Ectodermal cell (in vitro differentiated cells): Measurements from ENCODE around the gene SCD.

Experiments used
- H3K27ac ChIP-seq: 2 replicates; pipeline ENCODE4 v1.7.0; 2013; ENCODE audit warnings: mild to moderate bottlenecking, low read depth, low read length; ENCODE audit not compliant: insufficient read depth, poor library complexity, severe bottlenecking
- H3K27me3 ChIP-seq: 2 replicates; pipeline ENCODE4 v1.7.0; 2013; ENCODE audit warnings: mild to moderate bottlenecking, low read length; ENCODE audit not compliant: insufficient read depth, control insufficient read depth, poor library complexity, severe bottlenecking
- H3K36me3 ChIP-seq: one replicate; pipeline ENCODE4 v1.7.0; 2013; ENCODE audit warnings: low read length; ENCODE audit not compliant: control insufficient read depth, insufficient read depth
- H3K4me1 ChIP-seq: one replicate; pipeline ENCODE4 v1.7.0; 2013; ENCODE audit warnings: low read length; ENCODE audit not compliant: control insufficient read depth, insufficient read depth
- H3K4me3 ChIP-seq: 2 replicates; pipeline ENCODE4 v1.7.0; 2013; ENCODE audit warnings: low read depth, low read length, control low read depth; ENCODE audit not compliant: insufficient read depth
- H3K9me3 ChIP-seq: 2 replicates; pipeline ENCODE4 v1.7.0; 2013; ENCODE audit warnings: mild to moderate bottlenecking, low read length, moderate library complexity; ENCODE audit not compliant: control insufficient read depth
- WGBS, 2 experiments: methylation state at CpG; one replicate each; pipeline ENCODE4 v1.1.7; 2013; ENCODE audit warnings: missing lambda C conversion rate in 2 of 2; 5-methylcytosine and 5-hydroxymethylcytosine counted together

SCD gene

DNA sequence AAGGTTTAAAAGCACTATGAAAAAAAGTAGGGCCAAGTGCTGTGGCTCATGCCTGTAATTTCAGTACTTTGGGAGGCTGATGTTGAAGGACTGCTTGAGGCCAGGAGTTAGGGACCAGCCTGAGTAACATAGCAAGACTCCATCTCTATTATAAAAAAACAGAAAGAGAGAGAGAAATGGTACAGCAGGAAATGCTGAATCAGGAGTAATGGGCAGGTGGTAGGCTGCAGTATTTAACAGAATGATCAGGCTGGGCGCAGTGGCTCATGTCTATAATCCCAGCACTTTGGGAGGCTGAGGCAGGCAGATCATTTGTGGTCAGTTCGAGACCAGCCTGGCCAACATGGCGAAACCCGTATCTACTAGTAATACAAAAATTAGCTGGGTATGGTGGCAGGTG, 49.6 kb downstream of the SCD start:
- Histone ChIP-seq H3K9me3 (no peaks in the 10 kb centered on the region), H3K27ac (no peak overlapping the region), H3K36me3 (no peaks in the 10 kb centered on the region), H3K4me3 (no peak overlapping the region), H3K27me3 (no peaks in the 10 kb centered on the region), H3K4me1 (no peaks in the 10 kb centered on the region)
- 98% methylated on average over 4 of the region's 4 CpGs for WGBS, 2 experiments

DNA sequence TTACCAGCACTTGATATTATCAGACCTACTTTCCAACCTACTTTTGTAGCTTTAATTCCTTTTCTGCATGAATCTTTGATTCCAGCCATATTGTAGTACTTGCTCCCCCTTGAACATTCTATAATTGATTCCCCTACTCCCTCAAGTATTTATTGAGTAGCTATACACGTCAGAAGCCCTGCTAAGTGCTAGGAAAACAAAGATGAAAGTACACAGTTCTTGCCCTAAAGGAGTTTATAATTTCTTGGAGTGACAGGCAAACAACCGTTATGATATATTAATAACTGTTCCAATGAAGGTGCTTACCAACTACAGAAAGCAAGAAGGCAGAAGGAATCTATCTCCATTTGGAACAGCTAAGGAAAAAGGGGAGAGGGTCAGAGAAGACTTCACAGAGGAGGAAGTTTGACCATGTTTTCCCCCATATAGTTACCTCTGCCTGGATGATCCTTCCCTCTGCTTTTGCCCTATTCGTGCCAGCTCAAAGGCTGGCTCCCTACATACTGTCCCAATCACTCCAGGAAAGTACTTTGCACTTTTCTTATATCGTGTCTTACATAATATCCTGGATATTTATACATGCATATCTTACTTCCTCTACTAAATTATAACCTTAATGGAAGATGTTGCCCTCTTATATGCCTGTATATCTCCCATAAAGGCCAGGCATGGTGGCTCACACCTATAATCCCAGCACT, 54.7 kb downstream of the SCD start:
- H3K9me3 ChIP-seq, result no peaks in the 10 kb centered on the region
- H3K36me3 ChIP-seq, result no peaks in the 10 kb centered on the region
- H3K27ac ChIP-seq, result no peak overlapping the region
- H3K27me3 ChIP-seq, result no peaks in the 10 kb centered on the region
- no peaks in the 10 kb centered on the region for H3K4me1 ChIP-seq
- 79 to 85% methylated on average over 4 of the region's 4 CpGs for WGBS, 2 experiments
- H3K4me3 ChIP-seq, result no peak overlapping the region

DNA sequence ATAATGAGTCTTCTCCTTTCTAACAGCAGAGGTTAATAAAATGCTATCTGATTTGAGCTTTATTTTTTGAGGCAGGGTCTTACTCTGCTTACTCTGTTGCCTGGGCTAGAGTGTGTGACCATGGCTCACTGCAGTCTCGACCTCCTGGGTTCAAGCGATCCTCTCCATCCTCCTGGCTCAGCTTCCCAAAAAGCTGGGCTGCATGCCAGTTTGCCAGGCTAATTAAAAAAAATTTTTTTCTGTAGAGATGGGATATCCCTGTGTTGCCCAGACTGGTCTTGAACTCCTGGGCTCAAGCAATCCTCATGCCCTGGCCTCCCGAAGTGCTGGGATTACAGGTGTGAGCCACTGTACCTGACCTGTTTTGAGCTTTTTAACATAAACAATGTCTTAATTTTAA, 56.7 kb downstream of the SCD start:
- Histone ChIP-seq H3K27ac (no peak overlapping the region), H3K27me3 (no peaks in the 10 kb centered on the region), H3K4me1 (no peaks in the 10 kb centered on the region), H3K9me3 (no peaks in the 10 kb centered on the region), H3K36me3 (no peaks in the 10 kb centered on the region), H3K4me3 (no peak overlapping the region)
- 91 to 97% methylated on average over 3 of the region's 3 CpGs for WGBS, 2 experiments

DNA sequence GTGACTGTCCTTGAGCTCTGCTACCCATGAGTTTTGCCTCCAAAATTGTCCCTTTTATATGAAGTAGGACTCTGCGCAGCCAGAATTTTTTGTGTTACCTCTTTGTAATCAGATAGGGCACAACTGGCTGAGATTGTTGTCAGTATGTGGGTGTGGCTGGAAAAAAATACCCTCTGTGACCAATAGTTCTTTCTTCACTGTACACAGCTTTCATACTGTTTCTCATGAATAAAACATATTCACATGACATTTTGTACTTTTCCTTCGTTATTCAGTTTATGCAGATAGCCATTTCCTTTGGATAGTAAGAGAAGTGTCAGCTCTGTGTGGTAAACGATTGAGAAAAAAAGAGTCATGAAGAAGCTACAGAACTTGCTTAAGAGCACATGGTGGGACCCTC, 66.1 kb downstream of the SCD start:
- Histone ChIP-seq H3K36me3 (no peaks in the 10 kb centered on the region), H3K27ac (no peak overlapping the region), H3K9me3 (no peaks in the 10 kb centered on the region), H3K4me3 (no peak overlapping the region), H3K27me3 (no peaks in the 10 kb centered on the region), H3K4me1 (no peaks in the 10 kb centered on the region)
- 95 to 96% methylated on average over 3 of the region's 3 CpGs for WGBS, 2 experiments
